Panc1 (cell line): Measurements from ENCODE around the gene SLC22A7. TPM values are rescaled to one million over a fixed set of nuclear protein-coding genes. Genes with fewer than 3 reads are reported as not detected.

Experiments used
- ATAC-seq: fragments of 200-7000 bp; cut with Tn5 transposase; 2 replicates; pipeline ENCODE4 v1.9.1; 2020; ENCODE audit warnings: mild to moderate bottlenecking, moderate library complexity
- BruUV-seq: library from RNA; stranded (reverse); fragments of 400-500 nt; replicated peaks from 2 replicates; lab custom pipeline; 2021; lab: Mats Ljungman, UMichigan
- CTCF ChIA-PET: fragments of 300-600 bp; sonication (Branson Sonifier 250); formaldehyde crosslinking; loops from one replicate; lab custom pipeline; 2022; ENCODE audit warnings: antibody characterized with exemption; lab: Charles Lee
- POLR2A ChIA-PET: fragments of 300-600 bp; sonication (Branson Sonifier 250); formaldehyde crosslinking; loops from one replicate; lab custom pipeline; 2022; ENCODE audit warnings: antibody characterized with exemption; lab: Charles Lee
- DNase-seq: peaks from one replicate; pipeline ENCODE4 v3.0.0-alpha.2; 2010; ENCODE audit warnings: low read depth, low spot score
- H3K27ac ChIP-seq: 2 replicates; pipeline ENCODE4 v1.5.1; 2011; ENCODE audit warnings: mild to moderate bottlenecking, low read length, inconsistent platforms
- H3K27me3 ChIP-seq: fragments of 200-500 bp; sonication (Bioruptor generic); 2 replicates; pipeline ENCODE4 v1.6.0; 2014; ENCODE audit warnings: low read length, inconsistent platforms; ENCODE audit not compliant: control insufficient read depth, insufficient read depth
- H3K36me3 ChIP-seq: fragments of 200-500 bp; sonication (Bioruptor generic); 2 replicates; pipeline ENCODE4 v1.5.1; 2014; ENCODE audit warnings: inconsistent platforms, mild to moderate bottlenecking, low read length, moderate library complexity; ENCODE audit not compliant: control insufficient read depth, insufficient read depth
- H3K4me1 ChIP-seq: 2 replicates; pipeline ENCODE4 v1.5.1; 2011; ENCODE audit warnings: inconsistent platforms, mild to moderate bottlenecking, low read length, moderate library complexity; ENCODE audit not compliant: control insufficient read depth, insufficient read depth
- H3K4me3 ChIP-seq, 2 experiments: 2 replicates each; pipeline ENCODE4 v1.5.1; 2011 to 2012; ENCODE audit warnings: low read depth in 2 of 2, low read length in 2 of 2, mild to moderate bottlenecking in 2 of 2, inconsistent platforms in 1 of 2, moderate library complexity in 1 of 2
- H3K9me3 ChIP-seq: fragments of 200-500 bp; sonication (Bioruptor generic); 2 replicates; pipeline ENCODE4 v1.5.1; 2014; ENCODE audit warnings: low read depth, mild to moderate bottlenecking, inconsistent platforms, low read length, moderate library complexity; ENCODE audit not compliant: control insufficient read depth, insufficient read depth
- CTCF ChIP-seq: fragments of 450-650 bp; IDR thresholded peaks from 2 replicates; pipeline ENCODE4 v1.5.1; 2017; ENCODE audit warnings: mild to moderate bottlenecking
- POLR2AphosphoS5 ChIP-seq: IDR thresholded peaks from 2 replicates; pipeline ENCODE4 v1.6.1; 2012; ENCODE audit warnings: mild to moderate bottlenecking, low read depth, low read length, moderate library complexity
- REST ChIP-seq, 2 experiments: IDR thresholded peaks; 2 replicates each; pipeline ENCODE4 v1.6.1; 2011 to 2012; ENCODE audit warnings: low read depth in 2 of 2, control low read depth in 1 of 2, low read length in 1 of 2, mild to moderate bottlenecking in 1 of 2, moderate library complexity in 1 of 2; ENCODE audit not compliant: insufficient read depth in 1 of 2
- SIN3A ChIP-seq: IDR thresholded peaks from 2 replicates; pipeline ENCODE4 v1.6.1; 2012; ENCODE audit warnings: low read depth, mild to moderate bottlenecking, low read length, moderate library complexity, borderline replicate concordance; ENCODE audit not compliant: insufficient read depth
- TCF7L2 ChIP-seq: IDR thresholded peaks from 2 replicates; pipeline ENCODE4 v1.6.1; 2011; ENCODE audit warnings: mild to moderate bottlenecking, low read depth, low read length, inconsistent platforms
- in situ Hi-C: cut with HindIII; loops from 2 replicates; pipeline ENCODE4 v1.10.0; 2016; ENCODE audit warnings: low sequenced_read_pairs, low pct_unique_long_range_greater_than_20kb
- intact Hi-C: fragments of 100-400 bp; cut with micrococcal nuclease; formaldehyde crosslinking; loops from one replicate; pipeline ENCODE4 v1.10.0; 2022; ENCODE audit not compliant: unreplicated experiment
- total RNA-seq: library from RNA; stranded (reverse); gene quantifications from one replicate; pipeline ENCODE4 v1.2.1, GENCODE V29; 2021; ENCODE audit not compliant: unreplicated experiment

Gene SLC22A7
- total RNA-seq, 1 experiment from 2014 or later, result not detected

- intact Hi-C loops, result no loop called here
- ATAC-seq (no peak), DNase-seq (no peak)
- Histone ChIP-seq H3K27ac (no peak overlapping the region), H3K9me3 (no peaks in the 10 kb centered on the region), H3K36me3 (no peaks in the 10 kb centered on the region), H3K4me3 (no peak overlapping the region), H3K4me1 (no peaks in the 10 kb centered on the region), H3K27me3 (no peaks in the 10 kb centered on the region)
- BruUV-seq, result no TSS peak
- CTCF ChIA-PET, result no interaction called here
- POLR2A ChIA-PET, result no interaction called here
- TF ChIP-seq REST (IDR thresholded peaks at IDR 0.05; ENCODE audit: insufficient read depth in 1 of 2, low read depth in 2 of 2, low read length in 1 of 2) (no peak), TCF7L2 (no peak), SIN3A (no peak), CTCF (no peak), POLR2AphosphoS5 (no peak)
- in situ Hi-C loops, result no loop called here
Measured at GRCh38 chr6:43292341-43292740, 5.7 kb upstream of the SLC22A7 start.

GRCh38 chr6:43292763-43293318, 5.2 kb upstream of the SLC22A7 start:
- no peaks in the 10 kb centered on the region for H3K27me3 ChIP-seq
- H3K9me3 ChIP-seq, result no peaks in the 10 kb centered on the region
- intact Hi-C loops, result no loop called here
- TF ChIP-seq REST (IDR thresholded peaks at IDR 0.05; ENCODE audit: insufficient read depth in 1 of 2, low read depth in 2 of 2, low read length in 1 of 2) (no peak), SIN3A (no peak), CTCF (no peak)
- no peak for ATAC-seq
- no peak for DNase-seq
- no peak overlapping the region for H3K4me3 ChIP-seq
- H3K27ac ChIP-seq, result no peak overlapping the region
- in situ Hi-C loops, result no loop called here
- H3K36me3 ChIP-seq, result no peaks in the 10 kb centered on the region
- ChIA-PET POLR2A (no interaction called here), CTCF (no interaction called here)
- H3K4me1 ChIP-seq, result no peaks in the 10 kb centered on the region
- BruUV-seq, result no TSS peak
